ENCODE data around the gene NINL.

- TF ChIP-seq CTCF (IDR thresholded peaks at IDR 0.05 in 2 of 3, conservative IDR thresholded peaks at IDR 0.05 in 1 of 3; ENCODE audit: borderline replicate concordance in 1 of 3, insufficient read depth in 1 of 3, low read depth in 2 of 3, low read length in 2 of 3), result no peak
- TF ChIP-seq EZH2 (IDR thresholded peaks at IDR 0.05), result no peak
- TF ChIP-seq TCF7L2 (IDR thresholded peaks at IDR 0.05; ENCODE audit: borderline replicate concordance, extremely low read depth, insufficient read depth, insufficient read length), result no peak
- no peak for TF ChIP-seq ZNF274 (IDR thresholded peaks at IDR 0.05; ENCODE audit: low read depth, low read length)
- TF ChIP-seq REST (IDR thresholded peaks at IDR 0.05; ENCODE audit: low read depth), result no peak
- no peak for TF ChIP-seq POLR2A (IDR thresholded peaks at IDR 0.05; ENCODE audit: borderline replicate concordance, extremely low read depth, insufficient read depth, insufficient read length)
These were observed 59.5 kb downstream of the NINL start for GRCh38 chr20:25525867-25526266.
